HG02610 (cell line): ENCODE measurements around the gene YBX3.

Experiments
- ATAC-seq: cut with Tn5 transposase; IDR thresholded peaks from one replicate; pipeline ENCODE4 v1.9.1; 2021; ENCODE audit warnings: mild to moderate bottlenecking, moderate library complexity; ENCODE audit not compliant: unreplicated experiment

YBX3 gene

DNA sequence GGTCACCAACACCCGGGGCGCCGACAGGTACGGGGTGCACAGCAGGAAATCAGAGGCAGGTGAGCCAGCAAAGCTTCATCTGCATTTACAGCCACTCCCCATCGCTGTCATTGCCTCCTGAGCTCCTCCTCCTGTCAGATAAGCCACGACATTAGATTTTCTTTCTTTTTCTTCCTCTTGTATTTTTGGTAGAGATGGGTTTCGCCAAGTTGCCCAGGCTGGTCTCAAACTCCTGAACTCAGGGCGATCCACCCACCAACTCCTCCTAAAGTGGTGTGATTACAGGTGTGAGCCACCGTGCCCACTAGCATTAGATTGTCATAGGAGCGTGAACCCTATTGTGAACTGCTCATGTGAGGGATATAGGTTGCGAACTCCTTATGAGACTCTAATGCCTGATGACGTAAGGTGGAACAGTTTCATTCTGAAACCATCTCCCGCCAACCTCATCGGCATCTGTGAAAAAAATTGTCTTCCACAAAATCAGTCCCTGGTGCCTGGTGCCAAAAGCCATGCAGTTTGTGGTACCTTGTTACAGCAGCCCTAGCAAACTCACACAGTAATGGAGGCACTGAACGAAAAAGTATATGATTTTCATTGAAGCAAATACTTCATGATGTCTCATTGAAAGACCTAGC is 50.8 kb downstream of the YBX3 start:
- ATAC-seq = no peak

GRCh38 chr12:10669533-10669932 is 53.6 kb downstream of the YBX3 start:
- ATAC-seq = no peak

DNA sequence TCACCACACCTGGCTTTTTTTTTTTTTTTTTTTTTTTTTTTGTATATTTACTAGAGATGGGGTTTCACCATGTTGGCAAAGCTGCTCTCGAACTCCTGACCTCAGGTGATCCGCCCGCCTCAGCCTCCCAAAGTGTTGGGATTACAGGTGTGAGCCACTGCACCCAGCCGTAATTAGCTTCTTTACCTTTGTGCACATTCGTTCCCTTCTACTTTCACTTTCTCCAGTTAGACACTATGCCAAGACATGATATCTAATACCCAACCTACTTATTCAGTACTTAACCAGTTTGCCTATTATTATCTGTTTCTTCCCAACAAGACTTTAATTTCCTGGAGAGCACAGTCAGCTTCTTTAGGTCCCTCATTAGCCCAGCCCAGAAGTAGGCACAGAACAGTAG is 54.6 kb downstream of the YBX3 start:
- ATAC-seq = no peak

DNA sequence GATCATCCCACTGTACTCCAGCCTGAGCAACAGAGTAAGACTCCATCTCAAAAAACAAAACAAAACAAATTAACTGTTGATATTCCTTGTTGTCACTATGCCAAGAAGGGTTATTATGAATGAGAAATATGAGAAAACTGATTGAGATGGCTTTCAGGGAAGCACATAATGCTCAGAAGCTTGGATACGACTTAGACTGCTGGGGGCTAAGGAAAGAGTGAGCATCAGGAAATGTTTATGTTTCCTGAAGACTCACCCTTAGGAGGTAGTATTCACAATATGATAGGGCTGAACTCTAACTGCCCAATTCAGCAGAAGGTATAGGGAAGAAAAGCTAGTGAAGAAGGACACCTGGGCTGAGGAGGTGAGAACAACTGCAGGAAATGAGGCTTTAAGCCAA is 55.5 kb downstream of the YBX3 start:
- no peak for ATAC-seq

GRCh38 chr12:10664499-10664898 is 58.6 kb downstream of the YBX3 start:
- ATAC-seq = no peak

- no peak for ATAC-seq
Observed at GRCh38 chr12:10663869-10664268, 59.3 kb downstream of the YBX3 start.

- ATAC-seq = no peak
Observed at GRCh38 chr12:10661338-10661737, 61.8 kb downstream of the YBX3 start.

- ATAC-seq = no peak
Observed at GRCh38 chr12:10654003-10654402, 69.1 kb downstream of the YBX3 start.

GRCh38 chr12:10652192-10652591 is 70.9 kb downstream of the YBX3 start:
- no peak for ATAC-seq
